HTR-8/SVneo (cell line): Measurements from ENCODE around the gene ARMC9.

Experiments
- DNase-seq: peaks from one replicate; pipeline ENCODE4 v3.0.0; 2011; ENCODE audit warnings: low spot score, mixed read lengths; ENCODE audit not compliant: insufficient read length
- FAIRE-seq: peaks from 2 replicates; lab custom pipeline; 2011; peaks lifted over from hg19 to GRCh38; lab: Jason Lieb, UNC

The ARMC9 gene

GRCh38 chr2:231200805-231201474 lies 2.5 kb downstream of the ARMC9 start:
- FAIRE-seq, result no peak
- DNase-seq, result peak; percentile 59

DNA sequence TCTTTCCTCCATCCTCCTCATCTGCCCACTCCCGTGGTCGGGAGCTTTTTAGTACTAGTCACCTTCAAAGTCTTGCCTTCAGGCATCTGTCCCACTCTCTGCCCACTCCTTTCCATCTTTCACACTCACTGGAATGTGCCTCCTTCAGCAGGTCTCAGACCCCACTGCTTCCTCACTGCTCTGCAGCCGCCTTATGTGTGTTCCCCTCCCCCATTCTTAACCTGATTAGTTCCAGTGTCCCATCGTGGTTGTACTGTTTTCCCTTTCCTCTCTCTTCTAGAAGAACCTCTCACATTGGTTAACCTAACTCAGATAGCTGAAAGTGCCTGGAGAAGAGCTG lies 3.0 kb downstream of the ARMC9 start:
- DNase-seq (no peak), FAIRE-seq (no peak)

DNA sequence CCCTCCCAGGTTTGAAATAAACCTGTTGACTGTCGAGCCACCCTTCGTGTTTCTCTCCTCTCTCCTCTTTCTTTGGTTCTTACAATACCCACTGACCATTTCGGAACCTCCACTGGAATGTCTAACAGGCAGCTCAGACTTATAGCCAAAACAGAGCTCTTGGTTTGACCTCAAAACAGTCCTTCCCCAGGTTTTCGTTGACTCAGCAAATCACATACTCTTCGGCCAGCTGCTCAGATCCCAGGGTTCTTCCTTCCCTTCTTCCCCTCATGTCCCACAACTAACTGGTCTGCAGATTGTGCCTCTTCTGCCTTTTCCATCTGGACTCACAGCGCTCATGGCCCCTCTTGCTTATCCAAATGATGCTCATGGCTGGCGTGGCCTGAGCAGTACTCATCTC lies 4.7 kb downstream of the ARMC9 start:
- DNase-seq (no peak), FAIRE-seq (no peak)

DNA sequence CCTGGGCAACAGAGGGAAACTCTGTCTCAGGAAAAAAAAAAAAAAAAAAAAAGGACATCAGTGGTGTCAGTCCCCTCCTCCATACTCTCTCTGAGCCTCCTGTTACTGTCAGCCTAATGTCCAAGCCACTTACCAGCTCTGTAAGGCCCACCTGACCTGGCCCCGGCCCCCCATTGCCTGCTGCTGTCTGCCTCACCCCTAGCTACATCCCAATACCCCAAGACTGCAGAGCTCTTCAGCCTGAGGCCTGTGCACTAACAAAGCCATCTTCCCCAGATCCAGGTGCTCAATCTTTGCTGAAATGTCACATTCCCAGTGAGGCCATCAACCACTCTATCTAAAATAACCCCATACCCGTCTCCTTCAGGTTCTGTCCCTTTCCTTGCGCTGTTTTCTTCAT lies 5.7 kb downstream of the ARMC9 start:
- no peak for DNase-seq

GRCh38 chr2:231204581-231204980 lies 6.2 kb downstream of the ARMC9 start:
- DNase-seq, result no peak

More for the DNA sequence above, 5.7 kb downstream of the ARMC9 start:
- FAIRE-seq, result no peak

DNA sequence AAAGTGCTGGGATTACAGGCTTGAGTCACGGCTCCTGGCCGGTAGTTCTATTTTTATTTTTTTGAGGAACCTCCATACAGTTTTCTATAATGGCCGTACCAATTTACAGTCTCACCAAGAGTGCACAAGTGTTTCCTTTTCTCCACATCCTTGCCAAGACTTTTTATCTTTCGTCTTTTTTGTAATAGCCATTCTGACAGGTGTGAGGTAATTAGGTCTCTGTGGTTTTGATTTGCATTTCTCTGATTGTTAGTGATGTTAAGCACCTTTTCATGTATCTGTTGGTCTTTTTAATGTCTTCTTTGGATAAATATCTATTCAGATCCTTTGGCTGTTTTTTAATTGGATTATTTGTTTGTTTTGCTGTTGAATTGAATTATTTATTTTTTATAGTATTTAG lies 9.3 kb downstream of the ARMC9 start:
- no peak for DNase-seq
- no peak for FAIRE-seq

More at GRCh38 chr2:231204581-231204980, 6.2 kb downstream of the ARMC9 start:
- no peak for FAIRE-seq

- FAIRE-seq (no peak), DNase-seq (no peak)
Observed at GRCh38 chr2:231210782-231211181, 12.4 kb downstream of the ARMC9 start.

GRCh38 chr2:231211486-231211885 lies 13.1 kb downstream of the ARMC9 start:
- FAIRE-seq (no peak), DNase-seq (no peak)

- no peak for DNase-seq
- no peak for FAIRE-seq
Observed at GRCh38 chr2:231212329-231212845, 14.0 kb downstream of the ARMC9 start.

DNA sequence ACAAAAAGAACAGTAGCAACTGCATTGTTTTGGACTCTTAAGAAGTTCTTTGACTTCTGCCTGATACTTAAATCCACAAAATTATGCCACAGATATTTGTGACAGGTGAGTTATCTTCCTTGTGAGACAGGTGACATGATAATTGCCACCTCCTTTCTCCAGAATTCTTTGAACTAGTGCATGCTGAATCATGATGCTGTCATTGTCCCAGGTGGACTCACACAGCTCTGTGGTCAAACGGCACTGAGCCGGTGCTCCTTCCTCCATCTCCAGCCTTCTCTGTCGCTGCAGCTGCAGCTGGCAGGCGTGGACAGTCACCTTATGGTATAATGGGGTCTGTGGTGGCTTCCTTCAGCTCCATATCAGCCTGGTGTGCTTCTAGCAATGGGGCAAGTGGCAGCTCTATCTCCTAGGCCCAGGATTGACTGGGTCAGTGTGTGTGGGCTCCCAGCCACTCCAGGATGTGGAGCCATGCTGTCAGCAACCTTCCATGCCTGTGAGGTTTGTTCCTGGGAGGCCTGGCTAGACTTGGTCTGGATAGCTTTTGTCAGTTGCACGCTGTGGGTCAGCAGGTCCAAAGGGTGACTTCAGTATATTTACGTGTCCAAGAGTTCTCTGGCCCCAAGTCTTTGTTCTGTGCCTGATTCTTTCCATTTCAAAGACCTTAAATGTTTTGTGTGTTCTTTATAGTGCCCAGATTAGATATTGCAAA lies 15.7 kb downstream of the ARMC9 start:
- FAIRE-seq (no peak), DNase-seq (no peak)

- FAIRE-seq (no peak), DNase-seq (no peak)
Observed at GRCh38 chr2:231218366-231218765, 19.9 kb downstream of the ARMC9 start.

DNA sequence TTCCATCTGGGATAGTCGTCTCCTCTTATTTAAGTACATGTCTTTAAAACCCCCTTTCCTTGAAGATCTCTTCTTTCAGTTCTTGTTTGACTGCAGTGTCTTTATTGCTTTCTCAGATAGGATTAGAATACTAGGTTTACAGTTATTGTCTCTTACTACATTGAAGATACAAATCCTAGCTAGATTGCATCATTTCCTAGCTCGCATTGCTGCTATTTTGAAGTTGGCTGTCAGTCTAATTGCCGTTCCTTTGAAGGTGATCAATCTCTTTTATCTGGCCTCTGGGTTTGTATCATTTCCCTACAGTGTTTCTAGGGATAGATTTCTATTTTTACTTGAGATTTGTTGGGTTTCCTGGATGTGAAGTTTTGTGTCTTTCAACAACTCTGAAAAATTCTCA lies 20.9 kb downstream of the ARMC9 start:
- no peak for DNase-seq
- FAIRE-seq, result no peak

DNA sequence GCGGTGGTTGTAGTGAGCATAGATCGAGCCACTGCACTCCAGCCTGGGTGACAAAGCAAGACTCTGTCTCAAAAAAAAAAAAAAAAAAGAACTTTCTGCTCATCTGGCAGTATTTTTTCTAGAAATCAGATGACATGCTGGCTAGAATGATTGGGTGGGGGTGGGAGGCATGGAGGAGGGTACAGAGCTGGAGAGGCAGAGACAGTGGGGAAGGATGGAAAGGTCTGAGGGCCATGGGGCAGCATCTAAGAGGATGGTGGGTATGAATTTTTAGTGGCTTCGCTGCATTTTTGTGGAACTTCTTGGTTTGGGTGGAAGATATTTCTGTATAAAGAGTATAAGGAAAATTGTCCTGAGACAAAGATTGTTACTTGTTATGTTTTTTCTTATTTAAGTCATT lies 23.3 kb downstream of the ARMC9 start:
- DNase-seq (no peak), FAIRE-seq (no peak)

DNA sequence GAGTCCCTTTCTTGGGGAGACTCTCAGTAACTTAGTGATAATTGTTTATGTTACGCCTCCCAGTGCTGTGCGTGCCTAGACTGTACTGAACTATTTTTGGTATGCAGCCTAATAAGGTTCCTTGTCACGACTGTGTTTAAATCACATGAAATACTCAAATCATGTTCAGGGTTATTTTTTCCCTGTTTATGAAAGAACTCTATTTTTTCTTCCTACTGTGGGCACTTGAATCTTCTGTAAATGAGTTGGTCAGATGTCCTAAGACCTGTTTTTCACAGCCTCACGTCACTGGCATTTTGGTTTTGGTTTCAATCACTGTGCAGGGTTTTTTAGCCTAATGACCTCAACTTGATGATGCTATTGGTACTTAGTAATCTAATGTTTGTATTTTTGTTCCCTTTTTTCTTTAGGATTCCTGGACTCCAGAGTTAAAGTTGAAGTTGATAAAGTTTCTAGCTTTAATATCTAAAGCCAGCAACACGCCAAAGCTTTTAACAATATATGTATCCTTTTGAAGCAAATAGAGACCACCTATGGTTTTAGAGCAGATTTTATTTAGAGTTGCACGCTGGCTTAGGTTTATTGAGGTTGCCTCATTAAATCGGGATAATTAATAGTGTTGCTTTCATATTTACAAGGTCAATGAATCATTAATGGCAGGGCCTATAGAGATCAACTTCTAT lies 24.0 kb downstream of the ARMC9 start:
- DNase-seq, result no peak
- FAIRE-seq, result no peak

DNA sequence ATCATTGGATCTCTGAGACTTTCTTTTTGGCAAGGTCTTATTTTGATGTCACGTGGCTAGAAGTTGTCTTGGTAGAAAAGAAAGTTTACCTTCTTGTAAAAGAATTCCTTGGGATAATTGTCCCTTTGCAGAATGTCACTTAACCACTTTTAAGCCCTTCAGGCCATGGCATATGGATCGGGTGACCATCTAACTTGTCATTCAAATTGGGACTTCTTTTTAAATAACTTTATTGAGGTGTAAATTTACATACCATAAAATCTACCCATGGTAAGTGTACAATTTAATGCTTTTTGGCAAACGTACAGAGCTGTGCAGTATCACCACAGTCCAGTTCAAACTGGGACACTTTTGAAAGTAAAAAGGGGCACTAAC lies 24.6 kb downstream of the ARMC9 start:
- FAIRE-seq (no peak), DNase-seq (no peak)

DNA sequence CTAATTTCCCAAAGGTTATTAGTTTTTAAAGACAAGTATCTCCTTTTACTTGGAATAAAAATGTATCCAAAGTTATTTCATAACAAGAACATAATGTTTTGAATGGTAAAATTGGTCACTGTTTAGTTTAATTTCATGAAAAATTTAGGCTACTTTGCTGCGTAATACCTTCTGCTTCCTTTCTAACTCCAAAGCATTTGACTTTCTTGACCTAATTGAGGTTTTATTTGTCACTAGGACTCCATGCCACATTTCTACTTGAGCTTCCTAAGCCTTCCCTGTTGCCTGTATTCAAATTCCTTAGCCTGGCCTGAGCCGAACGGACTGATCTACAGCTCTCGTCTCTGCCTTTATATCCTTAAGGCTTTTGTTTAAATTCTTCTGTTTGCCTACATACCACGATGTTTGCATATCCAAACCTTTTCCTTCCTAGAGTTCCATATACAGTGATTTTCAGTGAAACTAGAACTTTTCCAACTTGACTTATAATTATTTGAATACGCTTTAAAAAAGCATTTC lies 25.1 kb downstream of the ARMC9 start:
- DNase-seq (no peak), FAIRE-seq (no peak)

GRCh38 chr2:231227310-231228162 lies 29.1 kb downstream of the ARMC9 start:
- DNase-seq, result peak; percentile 89
- peak; percentile 46 for FAIRE-seq

DNA sequence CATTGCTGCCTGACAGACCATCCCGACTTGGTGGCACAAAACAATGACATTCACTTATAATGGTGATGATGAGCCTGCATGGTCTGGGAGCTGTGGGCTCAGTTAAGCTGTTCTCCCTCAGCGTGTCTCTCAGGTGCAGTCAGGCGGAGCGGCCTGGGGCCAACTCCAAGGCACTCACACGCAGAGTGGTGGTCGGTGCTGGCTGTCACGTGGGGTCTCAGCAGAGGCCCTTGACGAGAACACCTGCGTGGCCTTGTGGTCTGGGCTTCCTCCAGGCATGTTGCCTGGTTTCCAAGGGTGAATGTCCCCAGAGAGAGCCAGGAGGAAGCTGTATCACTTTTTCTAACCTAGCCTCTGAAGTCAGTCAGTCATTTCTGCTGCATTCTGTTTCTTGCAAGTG lies 29.8 kb downstream of the ARMC9 start:
- FAIRE-seq (no peak), DNase-seq (no peak)

GRCh38 chr2:231228974-231229529 lies 30.6 kb downstream of the ARMC9 start:
- FAIRE-seq (no peak), DNase-seq (no peak)

- no peak for DNase-seq
- FAIRE-seq, result no peak
Observed at GRCh38 chr2:231235217-231235616, 36.8 kb downstream of the ARMC9 start.
